GM12878 (cell line): ENCODE results near the gene RRP36. TPM values are rescaled to one million over a fixed set of nuclear protein-coding genes. Genes with fewer than 3 reads are reported as not detected.

ENCODE experiments used
- ATAC-seq: fragments of 200-7000 bp; cut with Tn5 transposase; 3 replicates; pipeline ENCODE4 v1.9.1; 2020; ENCODE audit warnings: mild to moderate bottlenecking, moderate library complexity
- BruUV-seq: library from RNA; stranded (reverse); fragments of 400-500 nt; replicated peaks from 2 replicates; lab custom pipeline; 2021; lab: Mats Ljungman, UMichigan
- CTCF ChIA-PET: fragments of 300-600 bp; sonication (Branson Sonifier 250); formaldehyde crosslinking; extraction: SDS; loops from one replicate; lab custom pipeline; 2021; ENCODE audit warnings: inconsistent platforms; lab: Yijun Ruan, JAX
- POLR2A ChIA-PET: fragments of 350-600 bp; formaldehyde crosslinking; extraction: SDS; loops from one replicate; lab custom pipeline; 2021; ENCODE audit warnings: inconsistent platforms; lab: Charles Lee
- RAD21 ChIA-PET: fragments of 300-600 bp; sonication (Branson Sonifier 250); formaldehyde crosslinking; loops from one replicate; lab custom pipeline; 2023; ENCODE audit warnings: antibody characterized with exemption; ENCODE audit not compliant: unreplicated experiment; lab: Charles Lee
- SMC1A ChIA-PET: fragments of 300-600 bp; sonication (Branson Sonifier 250); formaldehyde crosslinking; loops from one replicate; lab custom pipeline; 2023; ENCODE audit not compliant: unreplicated experiment, uncharacterized antibody; lab: Charles Lee
- DNase-seq: peaks from one replicate; pipeline ENCODE4 v3.0.0-alpha.2; 2011; ENCODE audit warnings: low read depth, low spot score
- FAIRE-seq: peaks from 3 replicates; lab custom pipeline; 2011; peaks lifted over from hg19 to GRCh38; lab: Jason Lieb, UNC
- H2AFZ ChIP-seq: 2 replicates; pipeline ENCODE4 v1.6.0; 2011; ENCODE audit warnings: low read depth, low read length, control low read depth; ENCODE audit not compliant: control insufficient read depth
- H3K27ac ChIP-seq: 2 replicates; pipeline ENCODE4 v1.5.1; 2011; ENCODE audit warnings: control low read depth; ENCODE audit not compliant: control insufficient read depth, insufficient read depth
- H3K27me3 ChIP-seq, 2 experiments: replicated peaks in 1 of 2; 2 replicates each; pipeline versions ENCODE4 v1.6.0 to v1.6.1; 2011; ENCODE audit warnings: low read length in 1 of 2; ENCODE audit not compliant: control insufficient read depth in 2 of 2, insufficient read depth in 2 of 2
- H3K36me3 ChIP-seq, 2 experiments: 2 replicates each; pipeline ENCODE4 v1.5.1; 2011; ENCODE audit warnings: low read length in 1 of 2; ENCODE audit not compliant: control insufficient read depth in 2 of 2, insufficient read depth in 2 of 2
- H3K4me1 ChIP-seq: 2 replicates; pipeline ENCODE4 v1.6.1; 2011; ENCODE audit warnings: mild to moderate bottlenecking, low read length, moderate library complexity, mixed read lengths; ENCODE audit not compliant: control insufficient read depth, insufficient read depth
- H3K4me2 ChIP-seq: 2 replicates; pipeline ENCODE4 v1.6.0; 2011; ENCODE audit warnings: control low read depth; ENCODE audit not compliant: control insufficient read depth, insufficient read depth
- H3K4me3 ChIP-seq: fragments of 200-600 bp; sonication (generic); 2 replicates; pipeline ENCODE4 v1.5.1; 2016
- H3K79me2 ChIP-seq: 2 replicates; pipeline ENCODE4 v1.6.0; 2011; ENCODE audit warnings: low read length; ENCODE audit not compliant: control insufficient read depth, insufficient read depth
- H3K9ac ChIP-seq: 2 replicates; pipeline ENCODE4 v1.8.0; 2011; ENCODE audit warnings: low read length, control low read depth, mixed read lengths; ENCODE audit not compliant: control insufficient read depth, insufficient read depth
- H3K9me3 ChIP-seq: replicated peaks from 3 replicates; pipeline ENCODE4 v1.5.1; 2011; ENCODE audit warnings: mild to moderate bottlenecking, low read length; ENCODE audit not compliant: control insufficient read depth, insufficient read depth
- H4K20me1 ChIP-seq: 2 replicates; pipeline ENCODE4 v1.6.0; 2011; ENCODE audit not compliant: control insufficient read depth, insufficient read depth
- ATF7 ChIP-seq: fragments of 450-650 bp; IDR thresholded peaks from 2 replicates; pipeline ENCODE4 v1.6.1; 2016; ENCODE audit warnings: low read depth, mild to moderate bottlenecking
- ETV6 ChIP-seq, 2 experiments: fragments of 450-650 bp in 1 of 2; IDR thresholded peaks in 1 of 2; conservative IDR thresholded peaks in 1 of 2; 2 replicates each; pipeline ENCODE4 v1.6.1; 2014; ENCODE audit warnings: antibody characterized with exemption in 1 of 2, borderline replicate concordance in 1 of 2, low read depth in 1 of 2, mild to moderate bottlenecking in 1 of 2, moderate library complexity in 1 of 2
- HCFC1 ChIP-seq: fragments of 150-350 bp; IDR thresholded peaks from 2 replicates; pipeline ENCODE4 v1.6.1; 2014; ENCODE audit warnings: low read length
- NBN ChIP-seq: fragments of 450-650 bp; IDR thresholded peaks from 2 replicates; pipeline ENCODE4 v1.6.1; 2016
- SPI1 ChIP-seq: IDR thresholded peaks from 2 replicates; pipeline ENCODE4 v1.6.1; 2011; ENCODE audit warnings: low read depth, mild to moderate bottlenecking, low read length, moderate library complexity, borderline replicate concordance; ENCODE audit not compliant: insufficient read depth
- ZBTB11 ChIP-seq: fragments of 450-650 bp; formaldehyde crosslinking; IDR thresholded peaks from 2 replicates; pipeline ENCODE4 v1.5.0; 2022; ENCODE audit warnings: mild to moderate bottlenecking, missing genetic modification characterization
- ZNF622 ChIP-seq: fragments of 450-650 bp; IDR thresholded peaks from 2 replicates; pipeline ENCODE4 v1.6.1; 2017; ENCODE audit warnings: mild to moderate bottlenecking, inconsistent platforms
- WGBS: methylation state at CpG from one replicate; pipeline ENCODE4 v1.1.6; 2016; ENCODE audit warnings: low lambda C conversion rate; ENCODE audit not compliant: insufficient replicate concordance, insufficient coverage; ENCODE audit errors: missing lambda C conversion rate; 5-methylcytosine and 5-hydroxymethylcytosine counted together
- in situ Hi-C: fragments of 300-500 bp; cut with MboI; formaldehyde crosslinking; loops from 9 replicates; pipeline ENCODE4 v1.14.3; 2018; ENCODE audit warnings: mixed read lengths
- intact Hi-C: fragments of 100-400 bp; cut with micrococcal nuclease; formaldehyde crosslinking; loops from one replicate; pipeline ENCODE4 v1.14.2; 2022; ENCODE audit not compliant: unreplicated experiment
- polyA plus RNA-seq, 11 experiments: library from polyadenylated mRNA; depleted of rRNA in 4 of 11; unstranded in 6 of 11; stranded (reverse) in 5 of 11; fragments of >200 nt; fragmentation: Nextera tagmentation in 4 of 11; fragmentation: Illumina TruSeq in 1 of 11; extraction: Ambion mirVana in 4 of 11; extraction: Trizol in 1 of 11; gene quantifications; 1 replicate in 1 of 11; 2 replicates in 10 of 11; pipeline versions ENCODE4 v1.2.1 to v1.2.3, GENCODE V29; 2011 to 2016; ENCODE audit warnings: inconsistent platforms in 2 of 11, missing spikeins in 2 of 11, low read depth in 1 of 11
- total RNA-seq, 4 experiments: library from RNA; depleted of rRNA in 3 of 4; stranded (reverse); fragments of >200 nt in 3 of 4; fragmentation: Illumina TruSeq in 1 of 4; extraction: Trizol in 1 of 4; gene quantifications; 2 replicates each; pipeline versions ENCODE4 v1.2.1 to v1.2.3, GENCODE V29; 2013 to 2021

Gene RRP36
- total and polyA plus RNA-seq, 10 of the 15 experiments (the other 5 are each of a cell fraction or from before 2014, with no cell fraction given) = 17.6 to 101 (median 69.7) TPM

GRCh38 chr6:42979523-42980177 lies 41.8 kb upstream of the RRP36 start:
- DNase-seq (no peak), ATAC-seq (peak; percentile 5), FAIRE-seq (no peak)
- BruUV-seq = TSS peak; percentile 99
- peak overlapping the region; percentile 88 for H3K4me3 ChIP-seq
- no peaks in the 10 kb centered on the region for H3K27me3 ChIP-seq
- ChIA-PET RAD21 (interaction anchor here (0.9 to 2.2 kb wide), 5 partner anchors 28 to 49 kb away, joined by 3 to 8 read pairs (median 3); partner anchors contain the start of genes KLHDC3, MEA1 and RRP36), SMC1A (interaction anchor here (0.7 to 2.4 kb wide), 8 partner anchors 15 to 164 kb away, joined by 3 to 9 read pairs (median 4); partner anchors contain the start of genes CUL7, KLHDC3 and MEA1), CTCF (interaction anchor here (0.8 to 1.9 kb wide), 5 partner anchors 15 to 164 kb away, joined by 3 to 5 read pairs (median 5); partner anchors contain the start of genes KLHDC3 and MEA1), POLR2A (interaction anchor here (0.5 to 3.0 kb wide), 7 partner anchors 8 to 115 kb away, joined by 3 to 20 read pairs (median 4); partner anchors contain the start of genes CNPY3, KLC4, KLHDC3 and MEA1)
- H3K4me1 ChIP-seq = peaks cover 13% of the 10 kb centered on the region
- H3K9ac ChIP-seq = peak overlapping the region; percentile 90
- no peaks in the 10 kb centered on the region for H4K20me1 ChIP-seq
- no peaks in the 10 kb centered on the region for H3K36me3 ChIP-seq
- 33% methylated on average over 9 of the region's 9 CpGs for WGBS
- intact Hi-C loops = no loop called here
- peaks cover 27% of the 10 kb centered on the region for H3K79me2 ChIP-seq
- H3K27ac ChIP-seq = peak overlapping the region; percentile 33
- peak overlapping the region; percentile 73 for H2AFZ ChIP-seq
- no peaks in the 10 kb centered on the region for H3K9me3 ChIP-seq
- TF ChIP-seq ETV6 (conservative IDR thresholded peaks at IDR 0.05 in 1 of 2, IDR thresholded peaks at IDR 0.05 in 1 of 2; ENCODE audit: borderline replicate concordance in 1 of 2, low read depth in 1 of 2) (no peak), ATF7 (0 out of 2 replicates have a peak, but pooled peaks have one; percentile 2), HCFC1 (no peak), ZNF622 (no peak), NBN (0 out of 2 replicates have a peak, but pooled peaks have one; percentile 8), SPI1 (no peak), ZBTB11 (CRISPR knock-in tag) (no peak)
- in situ Hi-C loops = no loop called here
- H3K4me2 ChIP-seq = peak overlapping the region; percentile 94
